CD14-positive monocyte (primary cell): ENCODE results near the gene CHRNA3. TPM values are rescaled to one million over a fixed set of nuclear protein-coding genes. Genes with fewer than 3 reads are reported as not detected.

Experiments used
- DNase-seq, 3 donors: peaks; one replicate each; pipeline ENCODE4 v3.0.0-alpha.2; 2011 to 2022
- H2AFZ ChIP-seq: 2 replicates; pipeline ENCODE4 v1.6.0; 2012; ENCODE audit warnings: mild to moderate bottlenecking, low read depth, low read length, inconsistent platforms; ENCODE audit not compliant: insufficient read depth, poor library complexity, severe bottlenecking
- H3K27ac ChIP-seq, 2 donors: 1 replicate in 1 of 2; 2 replicates in 1 of 2; pipeline ENCODE4 v1.5.1; 2012 to 2013; ENCODE audit warnings: low read length in 2 of 2, control low read depth in 1 of 2, inconsistent platforms in 1 of 2, low read depth in 1 of 2, mild to moderate bottlenecking in 1 of 2
- H3K27me3 ChIP-seq, 2 donors: one replicate each; pipeline versions ENCODE4 v1.6.0 to v1.6.1; 2011 to 2013; ENCODE audit warnings: low read length in 2 of 2; ENCODE audit not compliant: control insufficient read depth in 2 of 2, insufficient read depth in 2 of 2
- H3K36me3 ChIP-seq, 2 donors: replicated peaks in 1 of 2; 1 replicate in 1 of 2; 2 replicates in 1 of 2; pipeline versions ENCODE4 v1.5.1 to v1.6.1; 2012 to 2013; ENCODE audit warnings: low read length in 2 of 2, control low read depth in 1 of 2, inconsistent platforms in 1 of 2, mild to moderate bottlenecking in 1 of 2; ENCODE audit not compliant: insufficient read depth in 2 of 2, control insufficient read depth in 1 of 2
- H3K4me1 ChIP-seq, 2 donors: 1 replicate in 1 of 2; 2 replicates in 1 of 2; pipeline versions ENCODE4 v1.5.1 to v1.6.1; 2012 to 2013; ENCODE audit warnings: low read length in 2 of 2, control low read depth in 1 of 2, inconsistent platforms in 1 of 2, mild to moderate bottlenecking in 1 of 2, moderate library complexity in 1 of 2; ENCODE audit not compliant: insufficient read depth in 2 of 2, control insufficient read depth in 1 of 2
- H3K4me2 ChIP-seq: replicated peaks from 2 replicates; pipeline ENCODE3; 2012; ENCODE audit warnings: low read length, moderate library complexity, mild to moderate bottlenecking; ENCODE audit not compliant: poor library complexity, severe bottlenecking; ENCODE audit errors: extremely low read depth
- H3K4me3 ChIP-seq, 3 experiments: fragments of 200-600 bp in 1 of 3; sonication (generic) in 1 of 3; replicated peaks in 1 of 3; 1 replicate in 2 of 3; 2 replicates in 1 of 3; pipeline ENCODE4 v1.5.1; 2011 to 2013; ENCODE audit warnings: low read length in 3 of 3, mild to moderate bottlenecking in 3 of 3, control low read depth in 2 of 3, low read depth in 2 of 3, inconsistent platforms in 1 of 3, moderate library complexity in 1 of 3
- H3K79me2 ChIP-seq: 2 replicates; pipeline ENCODE4 v1.6.0; 2012; ENCODE audit warnings: mild to moderate bottlenecking, control low read depth, inconsistent platforms, low read length, moderate library complexity; ENCODE audit not compliant: insufficient read depth
- H3K9ac ChIP-seq: 2 replicates; pipeline ENCODE4 v1.6.0; 2017; ENCODE audit warnings: low read length, mild to moderate bottlenecking; ENCODE audit not compliant: insufficient read depth, poor library complexity, severe bottlenecking
- H3K9me3 ChIP-seq, 2 donors: replicated peaks in 1 of 2; 1 replicate in 1 of 2; 2 replicates in 1 of 2; pipeline versions ENCODE4 v1.5.1 to v1.6.1; 2012 to 2013; ENCODE audit warnings: low read length in 2 of 2, control low read depth in 1 of 2; ENCODE audit not compliant: control insufficient read depth in 1 of 2, insufficient read depth in 1 of 2
- H4K20me1 ChIP-seq: 2 replicates; pipeline ENCODE4 v1.6.0; 2012; ENCODE audit warnings: mild to moderate bottlenecking, low read length, control low read depth, moderate library complexity; ENCODE audit not compliant: insufficient read depth
- H3K27ac Mint-ChIP-seq, 7 donors: one replicate each; pipeline ENCODE4 v1.8.0; 2020; ENCODE audit warnings: mild to moderate bottlenecking in 7 of 7, mixed read lengths in 7 of 7, moderate library complexity in 6 of 7, inconsistent platforms in 2 of 7
- H3K27me3 Mint-ChIP-seq, 3 donors: one replicate each; pipeline ENCODE4 v1.8.0; 2021 to 2022; ENCODE audit warnings: low read depth in 3 of 3, mild to moderate bottlenecking in 3 of 3, mixed read lengths in 3 of 3, moderate library complexity in 3 of 3, inconsistent platforms in 1 of 3
- H3K36me3 Mint-ChIP-seq, 2 donors: one replicate each; pipeline ENCODE4 v1.8.0; 2020; ENCODE audit warnings: mixed read lengths in 2 of 2, inconsistent platforms in 1 of 2, mild to moderate bottlenecking in 1 of 2
- H3K4me1 Mint-ChIP-seq: one replicate; pipeline ENCODE4 v1.8.0; 2020; ENCODE audit warnings: mild to moderate bottlenecking, mixed read lengths
- H3K4me3 Mint-ChIP-seq, 2 donors: one replicate each; pipeline ENCODE4 v1.8.0; 2020; ENCODE audit warnings: mild to moderate bottlenecking in 2 of 2, mixed read lengths in 2 of 2, moderate library complexity in 1 of 2
- H3K9me3 Mint-ChIP-seq, 7 donors: one replicate each; pipeline ENCODE4 v1.8.0; 2020 to 2022; ENCODE audit warnings: mixed read lengths in 7 of 7, mild to moderate bottlenecking in 6 of 7, moderate library complexity in 6 of 7, inconsistent platforms in 2 of 7
- CTCF ChIP-seq: fragments of 200-600 bp; IDR thresholded peaks from one replicate; pipeline ENCODE4 v1.8.0; 2022; ENCODE audit warnings: antibody characterized with exemption, mild to moderate bottlenecking
- WGBS: methylation state at CpG from one replicate; pipeline ENCODE4 v1.1.5; 2013; ENCODE audit warnings: missing lambda C conversion rate; ENCODE audit not compliant: insufficient coverage; 5-methylcytosine and 5-hydroxymethylcytosine counted together
- intact Hi-C, 2 donors: fragments of 100-400 bp; cut with micrococcal nuclease; formaldehyde crosslinking; loops; one replicate each; pipeline versions ENCODE4 v1.15.0 to v1.15.1; 2023
- polyA plus RNA-seq, 3 donors: library from polyadenylated mRNA; depleted of rRNA in 1 of 3; unstranded in 2 of 3; stranded (reverse) in 1 of 3; fragments of 300-500 nt in 2 of 3; fragments of >200 nt in 1 of 3; fragmentation: Illumina TruSeq in 2 of 3; gene quantifications; 1 replicate in 2 of 3; 2 replicates in 1 of 3; pipeline ENCODE4 v1.2.3, GENCODE V29; 2012 to 2021

CHRNA3 gene
- polyA plus RNA-seq, 3 donors = not detected

- Mint-ChIP-seq H3K27me3 (peaks cover 47 to 50% (median 49%) of the 10 kb centered on the region in 3 donors), H3K4me1 (peaks cover 12% of the 10 kb centered on the region), H3K27ac (no peak overlapping the region), H3K36me3 (peaks cover 0 to 6% of the 10 kb centered on the region in 2 donors), H3K4me3 (peak overlapping the region in 1 of 2 donors; percentile 82), H3K9me3 (peaks cover 0 to 5% (median 2%) of the 10 kb centered on the region in 7 donors)
- peak; percentile 54 to 77 (median 70) for DNase-seq
- Histone ChIP-seq H4K20me1 (no peaks in the 10 kb centered on the region), H3K27me3 (peaks cover 27 to 41% of the 10 kb centered on the region in 2 donors), H3K4me1 (no peaks in the 10 kb centered on the region), H3K4me3 (no peak overlapping the region), H2AFZ (peak overlapping the region; percentile 10), H3K9me3 (peaks cover 0 to 6% of the 10 kb centered on the region in 2 donors), H3K27ac (no peak overlapping the region), H3K36me3 (no peaks in the 10 kb centered on the region), H3K79me2 (no peaks in the 10 kb centered on the region), H3K9ac (no peak overlapping the region), H3K4me2 (no peak overlapping the region)
- intact Hi-C loops = loop anchor here (2.0 kb wide), 2 partner anchors 90 to 132 kb away; no protein-coding TSS in a partner anchor
- peak; percentile 91 for TF ChIP-seq CTCF
- WGBS = 33% methylated on average over 6 of the region's 8 CpGs
These were observed 2.3 kb downstream of the CHRNA3 start for GRCh38 chr15:78618490-78618934.

GRCh38 chr15:78618064-78618463, 2.7 kb downstream of the CHRNA3 start:
- intact Hi-C loops = loop anchor here (2.0 kb wide), 2 partner anchors 91 to 133 kb away; no protein-coding TSS in a partner anchor
- H3K4me3 ChIP-seq = no peak overlapping the region
- peaks cover 43 to 45% (median 45%) of the 10 kb centered on the region in 3 donors for H3K27me3 Mint-ChIP-seq
- TF ChIP-seq CTCF = no peak
- peaks cover 27 to 41% of the 10 kb centered on the region in 2 donors for H3K27me3 ChIP-seq
- H3K27ac ChIP-seq = no peak overlapping the region
- no peak overlapping the region for H3K4me2 ChIP-seq
- peaks cover 0 to 6% of the 10 kb centered on the region in 2 donors for H3K9me3 ChIP-seq
- peaks cover 12% of the 10 kb centered on the region for H3K4me1 Mint-ChIP-seq
- H3K4me3 Mint-ChIP-seq = no peak overlapping the region
- peaks cover 0 to 6% of the 10 kb centered on the region in 2 donors for H3K36me3 Mint-ChIP-seq
- peaks cover 0 to 5% (median 2%) of the 10 kb centered on the region in 7 donors for H3K9me3 Mint-ChIP-seq
- no peaks in the 10 kb centered on the region for H3K36me3 ChIP-seq
- H3K27ac Mint-ChIP-seq = no peak overlapping the region
- H4K20me1 ChIP-seq = no peaks in the 10 kb centered on the region
- H2AFZ ChIP-seq = peak overlapping the region; percentile 10
- H3K9ac ChIP-seq = no peak overlapping the region
- H3K79me2 ChIP-seq = no peaks in the 10 kb centered on the region
- DNase-seq = no peak
- no peaks in the 10 kb centered on the region for H3K4me1 ChIP-seq
- 87% methylated on average over 7 of the region's 8 CpGs for WGBS
